HFFc6 (cell line): ENCODE measurements around the gene GSX2. TPM values are rescaled to one million over a fixed set of nuclear protein-coding genes. Genes with fewer than 3 reads are reported as not detected.
A peak's percentile ranks its signal among the peaks of the same experiment; 100 is the strongest.

Experiments
- DNase-seq: peaks from one replicate; pipeline ENCODE4 v3.0.0-alpha.2; 2018
- H3K27ac Mint-ChIP-seq: 2 replicates; pipeline ENCODE4 v1.8.0; 2020; ENCODE audit warnings: mild to moderate bottlenecking, mixed read lengths
- H3K27me3 Mint-ChIP-seq: 2 replicates; pipeline ENCODE4 v1.8.0; 2021; ENCODE audit warnings: mild to moderate bottlenecking, moderate library complexity, mixed read lengths; ENCODE audit not compliant: insufficient read depth
- H3K36me3 Mint-ChIP-seq: 2 replicates; pipeline ENCODE4 v1.8.0; 2021; ENCODE audit warnings: low read depth, mixed read lengths
- H3K4me1 Mint-ChIP-seq: 2 replicates; pipeline ENCODE4 v1.8.0; 2020; ENCODE audit warnings: low read depth, mixed read lengths
- H3K4me3 Mint-ChIP-seq: 2 replicates; pipeline ENCODE4 v1.8.0; 2020; ENCODE audit warnings: mild to moderate bottlenecking, moderate library complexity, mixed read lengths
- H3K9me3 Mint-ChIP-seq: 2 replicates; pipeline ENCODE4 v1.8.0; 2020; ENCODE audit warnings: mild to moderate bottlenecking, mixed read lengths
- total RNA-seq, 6 experiments: library from RNA; stranded (reverse); fragmentation: NEBNext Ultra II Directional; extraction: Animal tissue kit (Norgen Biotek cat#: 25700); gene quantifications; 2 replicates in 1 of 6; 3 replicates in 5 of 6; pipeline ENCODE4 v1.2.3, GENCODE V29; 2021
- TF ChIP-seq, protein P1 (sequence below): fragments of 200-600 bp; sonication (generic); IDR thresholded peaks from 2 replicates; pipeline ENCODE4 v1.5.0; 2021; ENCODE audit warnings: antibody characterized with exemption, mild to moderate bottlenecking

The GSX2 gene
- total RNA-seq, 6 experiments from 2014 or later = not detected

DNA sequence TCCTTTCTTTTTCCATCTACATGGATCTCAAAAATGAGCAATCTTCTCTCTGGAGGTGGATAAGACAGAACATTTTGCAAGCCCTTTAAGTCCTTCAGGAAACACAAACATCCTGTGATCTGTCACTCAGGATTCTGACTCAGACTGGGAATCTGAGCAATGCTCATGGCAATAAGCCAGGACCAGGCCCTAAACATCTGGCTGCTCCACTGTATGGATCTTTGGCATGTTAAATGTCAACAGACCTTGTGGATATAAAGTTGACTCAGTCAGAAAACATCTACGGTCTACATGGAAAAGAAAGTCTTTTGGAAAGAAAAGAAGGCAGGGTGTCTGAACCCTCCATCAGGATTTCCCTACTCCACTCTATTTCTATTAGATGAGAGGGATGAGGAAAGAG lies 17.8 kb upstream of the GSX2 start:
- TF ChIP-seq, protein P1, sequence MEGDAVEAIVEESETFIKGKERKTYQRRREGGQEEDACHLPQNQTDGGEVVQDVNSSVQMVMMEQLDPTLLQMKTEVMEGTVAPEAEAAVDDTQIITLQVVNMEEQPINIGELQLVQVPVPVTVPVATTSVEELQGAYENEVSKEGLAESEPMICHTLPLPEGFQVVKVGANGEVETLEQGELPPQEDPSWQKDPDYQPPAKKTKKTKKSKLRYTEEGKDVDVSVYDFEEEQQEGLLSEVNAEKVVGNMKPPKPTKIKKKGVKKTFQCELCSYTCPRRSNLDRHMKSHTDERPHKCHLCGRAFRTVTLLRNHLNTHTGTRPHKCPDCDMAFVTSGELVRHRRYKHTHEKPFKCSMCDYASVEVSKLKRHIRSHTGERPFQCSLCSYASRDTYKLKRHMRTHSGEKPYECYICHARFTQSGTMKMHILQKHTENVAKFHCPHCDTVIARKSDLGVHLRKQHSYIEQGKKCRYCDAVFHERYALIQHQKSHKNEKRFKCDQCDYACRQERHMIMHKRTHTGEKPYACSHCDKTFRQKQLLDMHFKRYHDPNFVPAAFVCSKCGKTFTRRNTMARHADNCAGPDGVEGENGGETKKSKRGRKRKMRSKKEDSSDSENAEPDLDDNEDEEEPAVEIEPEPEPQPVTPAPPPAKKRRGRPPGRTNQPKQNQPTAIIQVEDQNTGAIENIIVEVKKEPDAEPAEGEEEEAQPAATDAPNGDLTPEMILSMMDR = no peak
- peak; percentile 96 for DNase-seq
- peak overlapping the region; percentile 10 for H3K27ac Mint-ChIP-seq
- H3K36me3 Mint-ChIP-seq = no peaks in the 10 kb centered on the region
- peaks cover 60% of the 10 kb centered on the region for H3K4me1 Mint-ChIP-seq
- H3K4me3 Mint-ChIP-seq = peak overlapping the region; percentile 33
- H3K27me3 Mint-ChIP-seq = peaks cover 2% of the 10 kb centered on the region; the same call in 1 of the 2 replicates
- H3K9me3 Mint-ChIP-seq = no peaks in the 10 kb centered on the region

- no peaks in the 10 kb centered on the region for H3K36me3 Mint-ChIP-seq
- peak overlapping the region; percentile 15; the same call in 1 of the 2 replicates for H3K27ac Mint-ChIP-seq
- peak; percentile 81 for DNase-seq
Measured at GRCh38 chr4:54085284-54085683, 14.7 kb upstream of the GSX2 start.

GRCh38 chr4:54089875-54090274 lies 10.1 kb upstream of the GSX2 start:
- peaks cover 5% of the 10 kb centered on the region for H3K27me3 Mint-ChIP-seq
- DNase-seq = no peak

More at GRCh38 chr4:54085284-54085683, 14.7 kb upstream of the GSX2 start:
- Mint-ChIP-seq H3K4me1 (peaks cover 47% of the 10 kb centered on the region), H3K4me3 (no peak overlapping the region), H3K27me3 (peaks cover 2% of the 10 kb centered on the region; the same call in 1 of the 2 replicates), H3K9me3 (no peaks in the 10 kb centered on the region)
- TF ChIP-seq, protein P1 = no peak

GRCh38 chr4:54090404-54090803 lies 9.6 kb upstream of the GSX2 start:
- H3K4me3 Mint-ChIP-seq = no peak overlapping the region
- H3K9me3 Mint-ChIP-seq = no peaks in the 10 kb centered on the region
- TF ChIP-seq, protein P1 = no peak
- peaks cover 5% of the 10 kb centered on the region for H3K27me3 Mint-ChIP-seq
- DNase-seq = no peak
- no peaks in the 10 kb centered on the region for H3K36me3 Mint-ChIP-seq
- H3K4me1 Mint-ChIP-seq = peaks cover 20% of the 10 kb centered on the region
- H3K27ac Mint-ChIP-seq = no peak overlapping the region

More at GRCh38 chr4:54089875-54090274, 10.1 kb upstream of the GSX2 start:
- H3K9me3 Mint-ChIP-seq = no peaks in the 10 kb centered on the region
- peaks cover 26% of the 10 kb centered on the region for H3K4me1 Mint-ChIP-seq
- TF ChIP-seq, protein P1 = no peak
- no peak overlapping the region for H3K27ac Mint-ChIP-seq
- no peaks in the 10 kb centered on the region for H3K36me3 Mint-ChIP-seq
- no peak overlapping the region for H3K4me3 Mint-ChIP-seq

- H3K27ac Mint-ChIP-seq = no peak overlapping the region
- peak overlapping the region; percentile 97 for H3K4me3 Mint-ChIP-seq
- H3K9me3 Mint-ChIP-seq = no peaks in the 10 kb centered on the region
- DNase-seq = no peak
- peaks cover 5% of the 10 kb centered on the region for H3K27me3 Mint-ChIP-seq
- no peaks in the 10 kb centered on the region for H3K36me3 Mint-ChIP-seq
- peaks cover 14% of the 10 kb centered on the region for H3K4me1 Mint-ChIP-seq
- TF ChIP-seq, protein P1 = no peak
Measured at GRCh38 chr4:54090804-54091623, 8.9 kb upstream of the GSX2 start.
